Measurements from ENCODE around the gene PRRG1.
"Not testable (repeated sequence)": the region's sequence is repeated elsewhere in the genome, so short reads cannot be mapped to it uniquely, and the experiment has no call there.

The PRRG1 gene

DNA sequence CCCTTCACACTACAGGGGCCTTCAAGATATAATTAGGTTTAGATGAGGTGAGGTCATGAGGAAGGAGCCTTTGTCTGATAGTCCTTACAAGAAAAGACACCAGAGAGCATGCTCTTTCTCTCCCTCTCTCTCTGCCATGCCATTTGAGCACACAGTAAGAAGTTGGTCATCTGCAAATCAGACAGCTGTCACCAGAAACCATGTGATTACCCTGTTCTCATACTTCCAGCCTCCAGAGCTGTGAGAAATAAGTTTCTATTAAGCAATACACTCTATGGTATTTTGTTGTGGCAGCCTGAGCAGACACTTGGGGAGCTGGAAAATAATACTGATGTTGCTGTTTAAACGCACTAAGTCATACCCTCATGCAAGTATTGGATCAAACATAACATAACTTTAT, 148.0 kb downstream of the PRRG1 start:
- H3K4ac ChIP-seq (ENCODE audit: low read depth, low read length); H2AFZ ChIP-seq (ENCODE audit: insufficient read depth, low read length, poor library complexity): not testable (repeated sequence)

DNA sequence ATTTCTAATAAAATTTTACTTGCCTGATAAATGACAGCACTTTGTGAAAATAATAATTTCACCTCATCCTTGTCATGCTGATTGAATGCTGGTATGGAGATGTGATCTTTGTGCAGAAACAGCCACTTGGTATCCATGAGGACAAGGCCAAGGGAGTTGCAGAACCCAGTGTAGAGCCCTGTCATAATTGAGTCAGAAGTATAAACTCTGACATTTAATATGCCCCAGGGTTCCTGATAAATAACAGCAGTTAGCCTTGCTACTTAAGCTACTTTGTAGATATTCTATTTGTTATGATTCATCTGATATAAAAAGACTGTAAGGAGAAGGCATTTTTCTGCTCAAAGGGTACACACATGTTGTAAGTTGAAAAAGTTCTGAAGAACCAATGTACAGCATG, 149.2 kb downstream of the PRRG1 start:
- H2BK120ac ChIP-seq (ENCODE audit: insufficient read depth, low read length, poor library complexity); DNase-seq; H3K36me3 ChIP-seq (ENCODE audit: control insufficient read depth in 1 of 2, insufficient read depth in 2 of 2, low read length in 2 of 2): not testable (repeated sequence)

More for the DNA sequence above, 148.0 kb downstream of the PRRG1 start:
- H3K79me1 ChIP-seq (ENCODE audit: low read length); H3K4me3 ChIP-seq (ENCODE audit: low read depth, low read length); H2BK12ac ChIP-seq (ENCODE audit: low read length); H3K14ac ChIP-seq (ENCODE audit: low read length); H3K27me3 ChIP-seq (ENCODE audit: insufficient read depth, low read length); H3K27ac ChIP-seq (ENCODE audit: low read depth, low read length); H4K91ac ChIP-seq (ENCODE audit: low read depth, low read length); H2AK5ac ChIP-seq (ENCODE audit: low read length); H3K36me3 ChIP-seq (ENCODE audit: control insufficient read depth in 1 of 2, insufficient read depth in 2 of 2, low read length in 2 of 2); H2BK5ac ChIP-seq (ENCODE audit: low read depth, low read length, poor library complexity); H4K8ac ChIP-seq (ENCODE audit: low read depth, low read length); H3K4me1 ChIP-seq (ENCODE audit: control insufficient read depth in 1 of 2, insufficient read depth in 2 of 2, low read length in 2 of 2); H3K23ac ChIP-seq (ENCODE audit: low read length); H4K12ac ChIP-seq (ENCODE audit: low read depth, low read length); H2BK120ac ChIP-seq (ENCODE audit: insufficient read depth, low read length, poor library complexity); H3K9ac ChIP-seq (ENCODE audit: low read length); H3K18ac ChIP-seq (ENCODE audit: low read length); DNase-seq; H3K79me2 ChIP-seq (ENCODE audit: control insufficient read depth, insufficient read depth, low read length, poor library complexity); H3K9me3 ChIP-seq (ENCODE audit: insufficient read depth, low read depth, low read length); H3K4me2 ChIP-seq (ENCODE audit: low read length): not testable (repeated sequence)
- no CpG with 5 or more reads among the region's 1 CpG for WGBS (ENCODE audit: extremely low coverage, insufficient coverage, insufficient read length)

DNA sequence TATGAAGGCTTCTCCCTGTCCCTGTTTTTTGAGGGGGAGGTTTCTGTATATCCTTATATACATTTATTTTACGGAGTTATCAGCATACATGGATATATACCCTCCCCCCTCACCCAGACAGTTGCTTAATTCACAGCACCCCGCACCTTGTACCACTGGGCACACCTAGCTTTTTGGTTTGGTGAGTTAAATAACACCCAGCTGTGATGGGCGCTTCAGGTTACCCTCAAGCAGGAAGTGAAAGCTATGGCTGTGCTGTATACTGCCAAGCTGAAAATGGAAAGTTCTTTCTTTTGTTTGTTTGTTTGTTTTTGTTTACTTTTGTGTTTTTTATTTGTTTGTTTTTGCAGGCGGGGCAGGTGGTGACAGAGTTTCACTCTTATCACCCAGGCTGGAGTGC, 150.5 kb downstream of the PRRG1 start:
- H3K23ac ChIP-seq (ENCODE audit: low read length); H3K4me1 ChIP-seq (ENCODE audit: control insufficient read depth in 1 of 2, insufficient read depth in 2 of 2, low read length in 2 of 2); H3K27ac ChIP-seq (ENCODE audit: low read depth, low read length); H2AK5ac ChIP-seq (ENCODE audit: low read length); H3K27me3 ChIP-seq (ENCODE audit: insufficient read depth, low read length); DNase-seq; H4K12ac ChIP-seq (ENCODE audit: low read depth, low read length); H3K79me1 ChIP-seq (ENCODE audit: low read length); H3K4ac ChIP-seq (ENCODE audit: low read depth, low read length); H3K4me3 ChIP-seq (ENCODE audit: low read depth, low read length); H2BK5ac ChIP-seq (ENCODE audit: low read depth, low read length, poor library complexity); H3K79me2 ChIP-seq (ENCODE audit: control insufficient read depth, insufficient read depth, low read length, poor library complexity); H3K18ac ChIP-seq (ENCODE audit: low read length); H3K9ac ChIP-seq (ENCODE audit: low read length); H4K8ac ChIP-seq (ENCODE audit: low read depth, low read length); H2BK12ac ChIP-seq (ENCODE audit: low read length); H3K4me2 ChIP-seq (ENCODE audit: low read length); H3K14ac ChIP-seq (ENCODE audit: low read length); H2BK120ac ChIP-seq (ENCODE audit: insufficient read depth, low read length, poor library complexity); H3K36me3 ChIP-seq (ENCODE audit: control insufficient read depth in 1 of 2, insufficient read depth in 2 of 2, low read length in 2 of 2); H4K91ac ChIP-seq (ENCODE audit: low read depth, low read length); H2AFZ ChIP-seq (ENCODE audit: insufficient read depth, low read length, poor library complexity); H3K9me3 ChIP-seq (ENCODE audit: insufficient read depth, low read depth, low read length): not testable (repeated sequence)
- no CpG with 5 or more reads among the region's 4 CpGs for WGBS (ENCODE audit: extremely low coverage, insufficient coverage, insufficient read length)

More for the DNA sequence above, 149.2 kb downstream of the PRRG1 start:
- H3K9me3 ChIP-seq (ENCODE audit: insufficient read depth, low read depth, low read length); H4K91ac ChIP-seq (ENCODE audit: low read depth, low read length); H3K27ac ChIP-seq (ENCODE audit: low read depth, low read length); H3K23ac ChIP-seq (ENCODE audit: low read length); H3K4ac ChIP-seq (ENCODE audit: low read depth, low read length); H3K4me2 ChIP-seq (ENCODE audit: low read length); H2BK5ac ChIP-seq (ENCODE audit: low read depth, low read length, poor library complexity); H2AK5ac ChIP-seq (ENCODE audit: low read length); H2AFZ ChIP-seq (ENCODE audit: insufficient read depth, low read length, poor library complexity); H4K12ac ChIP-seq (ENCODE audit: low read depth, low read length); H3K4me3 ChIP-seq (ENCODE audit: low read depth, low read length); H4K8ac ChIP-seq (ENCODE audit: low read depth, low read length); H3K4me1 ChIP-seq (ENCODE audit: control insufficient read depth in 1 of 2, insufficient read depth in 2 of 2, low read length in 2 of 2); H3K27me3 ChIP-seq (ENCODE audit: insufficient read depth, low read length); H3K14ac ChIP-seq (ENCODE audit: low read length); H2BK12ac ChIP-seq (ENCODE audit: low read length); H3K79me1 ChIP-seq (ENCODE audit: low read length); H3K18ac ChIP-seq (ENCODE audit: low read length); H3K79me2 ChIP-seq (ENCODE audit: control insufficient read depth, insufficient read depth, low read length, poor library complexity); H3K9ac ChIP-seq (ENCODE audit: low read length): not testable (repeated sequence)

DNA sequence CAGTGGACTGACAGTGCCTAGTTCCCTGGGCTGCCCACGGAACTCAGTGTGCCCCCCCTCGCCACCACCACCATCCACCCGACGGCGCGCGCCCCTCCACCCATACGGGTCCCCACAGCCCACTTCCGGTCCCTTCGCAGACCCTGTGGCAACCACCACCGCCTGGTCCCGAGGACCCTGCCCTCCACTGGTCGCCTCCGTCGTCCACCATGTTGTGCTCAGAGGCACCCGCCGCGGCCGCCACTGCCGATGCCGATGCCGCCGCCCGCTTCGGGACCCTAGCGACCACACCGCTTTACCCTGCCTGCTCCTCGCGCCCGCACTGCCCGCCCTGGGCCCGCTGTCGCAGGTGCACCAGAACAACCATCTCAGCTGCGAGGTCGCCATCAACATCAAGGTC, 155.8 kb downstream of the PRRG1 start:
- WGBS (ENCODE audit: extremely low coverage, insufficient coverage, insufficient read length), result no CpG with 5 or more reads among the region's 35 CpGs
- H4K8ac ChIP-seq (ENCODE audit: low read depth, low read length), result no peak overlapping the region
- no peaks in the 10 kb centered on the region for H3K9me3 ChIP-seq (ENCODE audit: insufficient read depth, low read depth, low read length)
- H3K4me2 ChIP-seq (ENCODE audit: low read length), result no peak overlapping the region
- H2BK5ac ChIP-seq (ENCODE audit: low read depth, low read length, poor library complexity), result no peak overlapping the region
- no peaks in the 10 kb centered on the region for H3K4me1 ChIP-seq (ENCODE audit: control insufficient read depth in 1 of 2, insufficient read depth in 2 of 2, low read length in 2 of 2)
- no peak overlapping the region for H2AK5ac ChIP-seq (ENCODE audit: low read length)
- DNase-seq, result no peak
- no peak overlapping the region for H3K23ac ChIP-seq (ENCODE audit: low read length)
- H3K79me2 ChIP-seq (ENCODE audit: control insufficient read depth, insufficient read depth, low read length, poor library complexity), result no peaks in the 10 kb centered on the region
- no peak overlapping the region for H3K4me3 ChIP-seq (ENCODE audit: low read depth, low read length)
- H3K27ac ChIP-seq (ENCODE audit: low read depth, low read length), result no peak overlapping the region
- H2BK120ac ChIP-seq (ENCODE audit: insufficient read depth, low read length, poor library complexity), result no peak overlapping the region
- H3K14ac ChIP-seq (ENCODE audit: low read length), result no peak overlapping the region
- H3K79me1 ChIP-seq (ENCODE audit: low read length), result no peaks in the 10 kb centered on the region
- no peak overlapping the region for H4K91ac ChIP-seq (ENCODE audit: low read depth, low read length)
- no peaks in the 10 kb centered on the region for H3K27me3 ChIP-seq (ENCODE audit: insufficient read depth, low read length)
- no peaks in the 10 kb centered on the region for H3K36me3 ChIP-seq (ENCODE audit: control insufficient read depth in 1 of 2, insufficient read depth in 2 of 2, low read length in 2 of 2)
- no peak overlapping the region for H3K4ac ChIP-seq (ENCODE audit: low read depth, low read length)
- no peak overlapping the region for H2BK12ac ChIP-seq (ENCODE audit: low read length)
- H2AFZ ChIP-seq (ENCODE audit: insufficient read depth, low read length, poor library complexity), result no peak overlapping the region
- no peak overlapping the region for H3K18ac ChIP-seq (ENCODE audit: low read length)
- H3K9ac ChIP-seq (ENCODE audit: low read length), result no peak overlapping the region
- no peak overlapping the region for H4K12ac ChIP-seq (ENCODE audit: low read depth, low read length)
